Stimulated activated CD8-positive, alpha-beta memory T cell treated with anti-CD3 and anti-CD28 coated beads, Interleukin-12 subunit alpha, Interleukin-12 subunit beta, amount 100 ng/mL, for 1 hour (primary cell): ENCODE results near the gene SMIM41.

ENCODE experiments used
- DNase-seq: peaks from one replicate; pipeline ENCODE4 v3.0.0-alpha.2; 2020; ENCODE audit warnings: low read depth

SMIM41 gene

GRCh38 chr12:52079576-52080402 is at the start of gene SMIM41:
SMIM41 (plus strand) TSS chr12:52079704; CDS start chr12:52079780, 76 bp downstream.
- DNase-seq = no peak

- no peak for DNase-seq
These were observed 47.1 kb upstream of the SMIM41 start for GRCh38 chr12:52032446-52032803.

- DNase-seq = peak; percentile 81
These were observed 46.6 kb upstream of the SMIM41 start for GRCh38 chr12:52032804-52033445.

- no peak for DNase-seq
These were observed 45.9 kb upstream of the SMIM41 start for GRCh38 chr12:52033446-52034140.

- DNase-seq = no peak
These were observed 44.3 kb upstream of the SMIM41 start for GRCh38 chr12:52035190-52035589.

GRCh38 chr12:52035926-52036325 is 43.6 kb upstream of the SMIM41 start:
- no peak for DNase-seq

GRCh38 chr12:52036587-52037171 is 42.8 kb upstream of the SMIM41 start:
- DNase-seq = peak; percentile 85

- no peak for DNase-seq
These were observed 42.1 kb upstream of the SMIM41 start for GRCh38 chr12:52037248-52037861.

GRCh38 chr12:52038447-52038846 is 41.1 kb upstream of the SMIM41 start:
- DNase-seq = no peak

- no peak for DNase-seq
These were observed 38.5 kb upstream of the SMIM41 start for GRCh38 chr12:52041035-52041434.

- peak; percentile 35 for DNase-seq
These were observed 37.8 kb upstream of the SMIM41 start for GRCh38 chr12:52041695-52042123.

- DNase-seq = no peak
These were observed 36.7 kb upstream of the SMIM41 start for GRCh38 chr12:52042706-52043385.

- DNase-seq = no peak
These were observed 35.9 kb upstream of the SMIM41 start for GRCh38 chr12:52043386-52044212.

GRCh38 chr12:52044292-52044983 is 35.1 kb upstream of the SMIM41 start:
- no peak for DNase-seq

GRCh38 chr12:52045794-52046199 is 33.7 kb upstream of the SMIM41 start:
- DNase-seq = no peak

GRCh38 chr12:52046859-52047258 is 32.6 kb upstream of the SMIM41 start:
- DNase-seq = no peak

GRCh38 chr12:52049286-52049685 is 30.2 kb upstream of the SMIM41 start:
- no peak for DNase-seq

- no peak for DNase-seq
These were observed 29.8 kb upstream of the SMIM41 start for GRCh38 chr12:52049688-52050087.

GRCh38 chr12:52050116-52050757 is 29.3 kb upstream of the SMIM41 start:
- no peak for DNase-seq
